K562 (cell line): ENCODE data around the gene DHDH. TPM values are rescaled to one million over a fixed set of nuclear protein-coding genes. Genes with fewer than 3 reads are reported as not detected.

Source experiments
- ATAC-seq: fragments of 200-7000 bp; cut with Tn5 transposase; 3 replicates; pipeline ENCODE4 v1.9.1; 2020; ENCODE audit warnings: moderate library complexity
- BruUV-seq: library from RNA; stranded (reverse); fragments of 400-500 nt; replicated peaks from 2 replicates; lab custom pipeline; 2021; lab: Mats Ljungman, UMichigan
- CTCF ChIA-PET: fragments of 300-600 bp; formaldehyde crosslinking; extraction: SDS; loops from one replicate; lab custom pipeline; 2021; ENCODE audit warnings: low intra/inter-chr PET ratio; lab: Yijun Ruan, JAX
- POLR2A ChIA-PET: fragments of 300-600, 350-650 bp; sonication (Branson Sonifier 250); formaldehyde crosslinking; extraction: SDS; loops from one replicate; lab custom pipeline; 2021; ENCODE audit warnings: antibody characterized with exemption, inconsistent platforms; lab: Yijun Ruan, JAX
- DNase-seq, 4 experiments: peaks; one replicate each; pipeline versions ENCODE4 v3.0.0 to v3.0.0-alpha.2; 2011 to 2018; ENCODE audit warnings: low spot score in 3 of 4, mixed read lengths in 3 of 4; ENCODE audit errors: extremely low read depth in 1 of 4
- FAIRE-seq: peaks from 2 replicates; lab custom pipeline; 2011; peaks lifted over from hg19 to GRCh38; lab: Jason Lieb, UNC
- H2AFZ ChIP-seq: 2 replicates; pipeline ENCODE4 v1.6.0; 2011; ENCODE audit warnings: low read depth, low read length, control low read depth, inconsistent platforms
- H3K27ac ChIP-seq: fragments of 200-600 bp; 3 replicates; pipeline ENCODE4 v1.8.0; 2011; ENCODE audit warnings: low read depth, mild to moderate bottlenecking, control low read depth, inconsistent platforms, low read length, moderate library complexity, mixed read lengths; ENCODE audit errors: extremely low read depth
- H3K27me3 ChIP-seq, 2 experiments: fragments of 300-600 bp in 1 of 2; 2 replicates in 1 of 2; 3 replicates in 1 of 2; pipeline versions ENCODE4 v1.6.0 to v1.8.0; 2011; ENCODE audit warnings: inconsistent platforms in 2 of 2, low read length in 2 of 2, mild to moderate bottlenecking in 1 of 2, mixed read lengths in 1 of 2, moderate library complexity in 1 of 2; ENCODE audit not compliant: control insufficient read depth in 2 of 2, insufficient read depth in 2 of 2
- H3K36me3 ChIP-seq: fragments of 300-600 bp; 3 replicates; pipeline ENCODE4 v1.8.0; 2011; ENCODE audit warnings: mild to moderate bottlenecking, low read length, inconsistent platforms; ENCODE audit not compliant: control insufficient read depth, insufficient read depth
- H3K4me1 ChIP-seq, 2 experiments: fragments of 200-600 bp in 1 of 2; replicated peaks in 1 of 2; 2 replicates in 1 of 2; 3 replicates in 1 of 2; pipeline versions ENCODE4 v1.5.1 to v1.8.0; 2011; ENCODE audit warnings: inconsistent platforms in 2 of 2, low read length in 2 of 2, mild to moderate bottlenecking in 1 of 2, mixed read lengths in 1 of 2, moderate library complexity in 1 of 2; ENCODE audit not compliant: control insufficient read depth in 2 of 2, insufficient read depth in 2 of 2
- H3K4me2 ChIP-seq: 2 replicates; pipeline ENCODE4 v1.6.1; 2011; ENCODE audit warnings: low read length, control low read depth, inconsistent platforms, mixed read lengths; ENCODE audit not compliant: insufficient read depth
- H3K4me3 ChIP-seq: fragments of 200-600 bp; sonication (generic), shearing (Covaris generic); 2 replicates; pipeline ENCODE4 v1.5.1; 2016; ENCODE audit warnings: control low read depth, inconsistent platforms
- H3K79me2 ChIP-seq: fragments of 200-600 bp; 3 replicates; pipeline ENCODE4 v1.8.0; 2011; ENCODE audit warnings: low read length, inconsistent platforms; ENCODE audit not compliant: control insufficient read depth, insufficient read depth
- H3K9ac ChIP-seq, 2 experiments: 2 replicates each; pipeline versions ENCODE4 v1.6.0 to v1.6.1; 2011; ENCODE audit warnings: low read depth in 2 of 2, low read length in 2 of 2, control low read depth in 1 of 2, inconsistent platforms in 1 of 2, mild to moderate bottlenecking in 1 of 2, mixed read lengths in 1 of 2; ENCODE audit not compliant: insufficient read depth in 1 of 2
- H3K9me1 ChIP-seq: one replicate; pipeline ENCODE4 v1.6.0; 2011; ENCODE audit warnings: inconsistent platforms, mild to moderate bottlenecking, low read length, moderate library complexity; ENCODE audit not compliant: control insufficient read depth, insufficient read depth
- H3K9me3 ChIP-seq: replicated peaks from 2 replicates; pipeline ENCODE4 v1.5.1; 2011; ENCODE audit warnings: low read depth, low read length, inconsistent platforms; ENCODE audit not compliant: control insufficient read depth, insufficient read depth
- H4K20me1 ChIP-seq: replicated peaks from 2 replicates; pipeline ENCODE4 v1.6.1; 2011; ENCODE audit warnings: low read length, inconsistent platforms, mixed read lengths; ENCODE audit not compliant: control insufficient read depth, insufficient read depth
- AFF1 ChIP-seq, 2 experiments: fragments of 450-650 bp; IDR thresholded peaks; 2 replicates each; pipeline ENCODE4 v1.6.1; 2018; ENCODE audit warnings: mild to moderate bottlenecking in 2 of 2, low read depth in 1 of 2; ENCODE audit not compliant: partially characterized antibody in 2 of 2
- BDP1 ChIP-seq: IDR thresholded peaks from 3 replicates; pipeline ENCODE4 v1.6.1; 2011; ENCODE audit not compliant: insufficient read length, insufficient read depth
- CBX1 ChIP-seq: sonication (generic); IDR thresholded peaks from 2 replicates; pipeline ENCODE4 v1.6.1; 2016; ENCODE audit warnings: antibody characterized with exemption, low read depth, mild to moderate bottlenecking
- FOXJ3 ChIP-seq: sonication (generic); formaldehyde crosslinking; IDR thresholded peaks from 2 replicates; pipeline ENCODE4 v1.4.0; 2020; ENCODE audit warnings: mild to moderate bottlenecking, missing genetic modification reagents
- HDAC1 ChIP-seq, 2 experiments: fragments of 450-650 bp; IDR thresholded peaks; 2 replicates each; pipeline ENCODE4 v1.6.1; 2016 to 2017; ENCODE audit warnings: inconsistent platforms in 1 of 2, mild to moderate bottlenecking in 1 of 2, moderate library complexity in 1 of 2
- KLF16 ChIP-seq: IDR thresholded peaks from 2 replicates; pipeline ENCODE4 v1.6.1; 2016; ENCODE audit warnings: antibody characterized with exemption
- MAFK ChIP-seq: IDR thresholded peaks from 2 replicates; pipeline ENCODE4 v1.6.1; 2011; ENCODE audit warnings: low read length, improper control_type of control experiment
- OTX1 ChIP-seq: fragments of 450-650 bp; formaldehyde crosslinking; IDR thresholded peaks from 2 replicates; pipeline ENCODE4 v1.4.0; 2022; ENCODE audit warnings: mild to moderate bottlenecking
- PML ChIP-seq: IDR thresholded peaks from 2 replicates; pipeline ENCODE4 v1.6.1; 2012; ENCODE audit warnings: low read length, inconsistent platforms
- PTRF ChIP-seq: fragments of 450-650 bp; IDR thresholded peaks from 2 replicates; pipeline ENCODE4 v1.6.1; 2016; ENCODE audit warnings: mild to moderate bottlenecking, missing genetic modification characterization, missing compliant biosample characterization
- RCOR1 ChIP-seq, 2 experiments: IDR thresholded peaks; 2 replicates each; pipeline ENCODE4 v1.6.1; 2012; ENCODE audit warnings: low read depth in 2 of 2, low read length in 2 of 2, borderline replicate concordance in 1 of 2, improper control_type of control experiment in 1 of 2
- SAP30 ChIP-seq: fragments of 200-600 bp; sonication (generic); IDR thresholded peaks from 2 replicates; pipeline ENCODE4 v1.6.1; 2012; ENCODE audit warnings: borderline replicate concordance, low read depth, mild to moderate bottlenecking, moderate library complexity, low read length, control low read depth, inconsistent platforms; ENCODE audit not compliant: insufficient read depth, poor library complexity, severe bottlenecking
- SMARCB1 ChIP-seq: IDR thresholded peaks from 2 replicates; pipeline ENCODE4 v1.6.1; 2011; ENCODE audit warnings: improper control_type of control experiment, low read depth; ENCODE audit not compliant: insufficient read length
- SREBF1 ChIP-seq: fragments of 150-350 bp; IDR thresholded peaks from 2 replicates; pipeline ENCODE4 v1.6.1; 2014; ENCODE audit warnings: antibody characterized with exemption, low read depth, low read length, borderline replicate concordance
- ZNF655 ChIP-seq: fragments of 250-450 bp; sonication (Bioruptor Pico); IDR thresholded peaks from 2 replicates; pipeline ENCODE4 v1.5.0; 2021
- WGBS: fragments of 100-300 bp; shearing (Covaris generic); methylation state at CpG from one replicate; pipeline ENCODE4 v1.1.6; 2016; ENCODE audit warnings: low coverage, mixed read lengths; ENCODE audit not compliant: insufficient coverage; ENCODE audit errors: missing lambda C conversion rate; 5-methylcytosine and 5-hydroxymethylcytosine counted together
- in situ Hi-C: fragments of 300-500 bp; cut with MboI; formaldehyde crosslinking; loops from 4 replicates; pipeline ENCODE4 v1.15.0; 2018; ENCODE audit warnings: inconsistent platforms, mixed read lengths
- intact Hi-C: fragments of 100-400 bp; cut with micrococcal nuclease; formaldehyde crosslinking; loops from 2 replicates; pipeline ENCODE4 v1.14.2; 2022
- polyA plus RNA-seq, 8 experiments: library from polyadenylated mRNA; depleted of rRNA in 4 of 8; stranded (reverse) in 5 of 8; unstranded in 3 of 8; fragments of >200 nt; fragmentation: Nextera tagmentation in 2 of 8; fragmentation: Illumina TruSeq in 1 of 8; extraction: Ambion mirVana in 2 of 8; extraction: Trizol in 1 of 8; gene quantifications; 2 replicates each; pipeline versions ENCODE4 v1.2.1 to v1.2.3, GENCODE V29; 2011 to 2014; ENCODE audit warnings: inconsistent platforms in 1 of 8, missing spikeins in 1 of 8
- total RNA-seq, 7 experiments: library from RNA; depleted of rRNA in 6 of 7; stranded (reverse); fragments of >200 nt in 6 of 7; fragmentation: Illumina TruSeq in 2 of 7; extraction: Trizol in 2 of 7; gene quantifications; 2 replicates each; pipeline versions ENCODE4 v1.2.1 to v1.2.3, GENCODE V29; 2011 to 2021; ENCODE audit warnings: low replicate concordance in 1 of 7

Gene DHDH
- total and polyA plus RNA-seq, 9 of the 15 experiments (the other 6 are each of a cell fraction or from before 2014, with no cell fraction given), result 0.37 to 1.9 (median 0.87) TPM

- BruUV-seq, result TSS peak; percentile 79
- TF ChIP-seq OTX1 (CRISPR knock-in tag) (no peak), SAP30 (no peak), SMARCB1 (no peak), AFF1 (IDR thresholded peaks at IDR 0.05; ENCODE audit: low read depth in 1 of 2, partially characterized antibody in 2 of 2) (no peak), RCOR1 (IDR thresholded peaks at IDR 0.05; ENCODE audit: borderline replicate concordance in 1 of 2, low read depth in 2 of 2, low read length in 2 of 2) (peak in 1 of 2 experiments; percentile 59; a peak in 1 of 4 replicates), PML (no peak; the same call in 1 of the 2 replicates), HDAC1 (IDR thresholded peaks at IDR 0.05) (peak in 1 of 2 experiments; percentile 9; a peak in 1 of 4 replicates), MAFK (no peak), CBX1 (no peak), ZNF655 (no peak), FOXJ3 (CRISPR knock-in tag) (no peak), BDP1 (no peak), KLF16 (0 out of 2 replicates have a peak, but pooled peaks have one; percentile 16), SREBF1 (no peak), PTRF (peak; percentile 4; the same call in 1 of the 2 replicates)
Observed at GRCh38 chr19:48964205-48965039, 30.9 kb downstream of the DHDH start.

More at GRCh38 chr19:48964205-48965039, 30.9 kb downstream of the DHDH start:
- H3K27me3 ChIP-seq, result no peaks in the 10 kb centered on the region
- no peaks in the 10 kb centered on the region for H3K9me1 ChIP-seq
- peak overlapping the region; percentile 99 for H3K27ac ChIP-seq
- 0 out of 2 replicates have a peak overlapping the region, but pooled peaks have one; percentile 4 for H2AFZ ChIP-seq
- ATAC-seq, result no peak
- FAIRE-seq, result peak; percentile 57
- CTCF ChIA-PET, result no interaction called here
- WGBS, result 2% methylated on average over 19 of the region's 19 CpGs
- peaks cover 17% of the 10 kb centered on the region for H4K20me1 ChIP-seq
- peaks cover 44% of the 10 kb centered on the region for H3K36me3 ChIP-seq
- no peaks in the 10 kb centered on the region for H3K9me3 ChIP-seq
- in situ Hi-C loops, result loop anchor here (10.0 kb wide), 1 partner anchor 90 kb away; the partner anchor contains the start of gene PPP1R15A
- H3K4me2 ChIP-seq, result peak overlapping the region; percentile 89
- peak overlapping the region; percentile 45 for H3K4me3 ChIP-seq
- DNase-seq, result peak in 1 of 4 experiments; percentile 83
- peaks cover 56% of the 10 kb centered on the region for H3K79me2 ChIP-seq
- peak overlapping the region; percentile 93 to 95 for H3K9ac ChIP-seq
- intact Hi-C loops, result loop anchor here (5.0 kb wide), 1 partner anchor 32 kb away; the partner anchor contains the start of gene DHDH
- POLR2A ChIA-PET, result interaction anchor here (0.7 to 14.5 kb wide), 24 partner anchors 9 to 601 kb away, joined by 3 to 439 read pairs (median 6); partner anchors contain the start of genes BAX, GYS1, NUCB1 and PPP1R15A
- peaks cover 31 to 59% of the 10 kb centered on the region in 2 experiments for H3K4me1 ChIP-seq
